Neural progenitor cell (in vitro differentiated cells): Measurements from ENCODE around the gene C19orf25.

Source experiments
- EZH2 ChIP-seq: fragments of 200-600 bp; sonication (generic); IDR thresholded peaks from 2 replicates; pipeline ENCODE4 v1.6.1; 2017; ENCODE audit warnings: antibody characterized with exemption, mild to moderate bottlenecking, moderate library complexity
- TF ChIP-seq, protein P1 (sequence below): fragments of 200-600 bp; sonication (generic); IDR thresholded peaks from 2 replicates; pipeline ENCODE4 v1.5.1; 2017; ENCODE audit warnings: antibody characterized with exemption, mild to moderate bottlenecking

DNA sequence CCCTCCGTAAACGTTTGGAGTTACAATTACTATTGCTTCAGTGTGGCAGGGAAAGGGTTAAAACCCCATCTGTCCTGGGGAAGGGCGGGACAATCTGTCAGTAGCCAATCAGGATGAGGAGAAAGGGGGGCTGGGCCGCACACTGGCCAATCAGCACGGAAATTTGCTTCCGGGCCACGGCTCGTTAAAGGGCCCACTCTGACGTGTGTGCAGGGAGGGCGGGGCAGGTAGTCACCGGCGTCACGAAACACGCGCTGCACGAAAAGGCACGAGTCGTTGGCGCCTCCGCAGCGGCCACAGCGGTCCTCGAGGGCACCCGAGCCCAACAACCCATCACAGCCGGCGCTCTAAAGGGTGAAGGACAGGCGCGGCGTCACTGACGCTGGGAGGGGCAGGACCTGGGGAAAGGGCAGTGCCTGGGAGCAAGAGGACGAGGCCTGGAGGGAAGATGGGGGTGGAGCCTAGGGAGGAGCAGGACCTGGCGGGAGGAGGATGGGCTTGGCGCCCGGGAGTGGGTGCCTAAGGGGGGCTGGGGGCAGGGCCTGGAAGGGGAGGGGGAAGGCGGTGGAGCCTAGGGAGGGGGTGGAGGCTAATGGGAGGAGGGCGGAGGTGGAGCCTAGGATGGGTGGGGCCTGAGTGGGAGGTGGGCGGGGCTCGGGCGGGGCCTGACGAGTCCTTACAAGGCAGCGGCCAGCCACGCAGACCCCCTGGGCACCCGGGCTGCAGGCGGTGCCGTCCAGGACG, 28.9 kb upstream of the C19orf25 start:
- TF ChIP-seq, protein P1, sequence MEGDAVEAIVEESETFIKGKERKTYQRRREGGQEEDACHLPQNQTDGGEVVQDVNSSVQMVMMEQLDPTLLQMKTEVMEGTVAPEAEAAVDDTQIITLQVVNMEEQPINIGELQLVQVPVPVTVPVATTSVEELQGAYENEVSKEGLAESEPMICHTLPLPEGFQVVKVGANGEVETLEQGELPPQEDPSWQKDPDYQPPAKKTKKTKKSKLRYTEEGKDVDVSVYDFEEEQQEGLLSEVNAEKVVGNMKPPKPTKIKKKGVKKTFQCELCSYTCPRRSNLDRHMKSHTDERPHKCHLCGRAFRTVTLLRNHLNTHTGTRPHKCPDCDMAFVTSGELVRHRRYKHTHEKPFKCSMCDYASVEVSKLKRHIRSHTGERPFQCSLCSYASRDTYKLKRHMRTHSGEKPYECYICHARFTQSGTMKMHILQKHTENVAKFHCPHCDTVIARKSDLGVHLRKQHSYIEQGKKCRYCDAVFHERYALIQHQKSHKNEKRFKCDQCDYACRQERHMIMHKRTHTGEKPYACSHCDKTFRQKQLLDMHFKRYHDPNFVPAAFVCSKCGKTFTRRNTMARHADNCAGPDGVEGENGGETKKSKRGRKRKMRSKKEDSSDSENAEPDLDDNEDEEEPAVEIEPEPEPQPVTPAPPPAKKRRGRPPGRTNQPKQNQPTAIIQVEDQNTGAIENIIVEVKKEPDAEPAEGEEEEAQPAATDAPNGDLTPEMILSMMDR = no peak
- no peak for TF ChIP-seq EZH2
